Natural killer cell (primary cell): ENCODE measurements around the gene FARS2. TPM values are rescaled to one million over a fixed set of nuclear protein-coding genes. Genes with fewer than 3 reads are reported as not detected.

ENCODE experiments used
- ATAC-seq, 3 donors: fragments of 150-1000 bp in 2 of 3; fragments of 200-7000 bp in 1 of 3; cut with Tn5 transposase; 1 replicate in 1 of 3; 2 replicates in 2 of 3; pipeline ENCODE4 v1.10.0; 2021; ENCODE audit warnings: mild to moderate bottlenecking in 2 of 3, moderate library complexity in 2 of 3
- DNase-seq, 2 donors: peaks; one replicate each; pipeline versions ENCODE4 v3.0.0 to v3.0.0-alpha.2; 2013 to 2021; ENCODE audit warnings: mixed read lengths in 1 of 2
- H3K27ac ChIP-seq: one replicate; pipeline ENCODE4 v1.5.1; 2013; ENCODE audit warnings: mild to moderate bottlenecking, low read length
- H3K27me3 ChIP-seq: one replicate; pipeline ENCODE4 v1.6.1; 2013; ENCODE audit warnings: low read length; ENCODE audit not compliant: control insufficient read depth, insufficient read depth
- H3K36me3 ChIP-seq: one replicate; pipeline ENCODE4 v1.6.1; 2013; ENCODE audit warnings: low read length; ENCODE audit not compliant: control insufficient read depth, insufficient read depth
- H3K4me1 ChIP-seq: one replicate; pipeline ENCODE4 v1.6.1; 2013; ENCODE audit warnings: low read length; ENCODE audit not compliant: control insufficient read depth, insufficient read depth
- H3K4me3 ChIP-seq: one replicate; pipeline ENCODE4 v1.5.1; 2013; ENCODE audit warnings: low read length
- H3K9me3 ChIP-seq: one replicate; pipeline ENCODE4 v1.6.1; 2013; ENCODE audit warnings: low read length; ENCODE audit not compliant: control insufficient read depth, insufficient read depth
- H3K27ac Mint-ChIP-seq, 2 donors: one replicate each; pipeline ENCODE4 v1.8.0; 2022; ENCODE audit warnings: mild to moderate bottlenecking in 2 of 2, mixed read lengths in 2 of 2, moderate library complexity in 1 of 2
- H3K27me3 Mint-ChIP-seq, 2 donors: one replicate each; pipeline ENCODE4 v1.8.0; 2022; ENCODE audit warnings: low read depth in 2 of 2, mixed read lengths in 2 of 2
- H3K36me3 Mint-ChIP-seq: one replicate; pipeline ENCODE4 v1.8.0; 2022; ENCODE audit warnings: mixed read lengths
- H3K4me1 Mint-ChIP-seq, 2 donors: one replicate each; pipeline ENCODE4 v1.8.0; 2022; ENCODE audit warnings: mixed read lengths in 2 of 2
- H3K4me3 Mint-ChIP-seq: one replicate; pipeline ENCODE4 v1.8.0; 2022; ENCODE audit warnings: mild to moderate bottlenecking, moderate library complexity, mixed read lengths
- H3K9me3 Mint-ChIP-seq, 2 donors: one replicate each; pipeline ENCODE4 v1.8.0; 2022; ENCODE audit warnings: mixed read lengths in 2 of 2
- WGBS: methylation state at CpG from one replicate; pipeline ENCODE4 v1.1.7; 2013; ENCODE audit warnings: missing lambda C conversion rate; ENCODE audit not compliant: insufficient coverage; 5-methylcytosine and 5-hydroxymethylcytosine counted together
- intact Hi-C: fragments of 100-400 bp; cut with micrococcal nuclease; formaldehyde crosslinking; loops from one replicate; pipeline ENCODE4 v1.14.2; 2022
- total RNA-seq, 4 donors: library from RNA; stranded (reverse); fragments of 120-200 nt in 1 of 4; gene quantifications; one replicate each; pipeline versions ENCODE4 v1.2.3 to v1.2.4, GENCODE V29; 2013 to 2022
- TF ChIP-seq, protein P1 (sequence below): fragments of 200-600 bp; IDR thresholded peaks from one replicate; pipeline ENCODE4 v1.8.0; 2022; ENCODE audit warnings: antibody characterized with exemption

Gene FARS2
- total RNA-seq, 3 donors from 2014 or later (not counting 1 experiment from before 2014, with no cell fraction given) = 15.3 to 24.8 (median 22.7) TPM

DNA sequence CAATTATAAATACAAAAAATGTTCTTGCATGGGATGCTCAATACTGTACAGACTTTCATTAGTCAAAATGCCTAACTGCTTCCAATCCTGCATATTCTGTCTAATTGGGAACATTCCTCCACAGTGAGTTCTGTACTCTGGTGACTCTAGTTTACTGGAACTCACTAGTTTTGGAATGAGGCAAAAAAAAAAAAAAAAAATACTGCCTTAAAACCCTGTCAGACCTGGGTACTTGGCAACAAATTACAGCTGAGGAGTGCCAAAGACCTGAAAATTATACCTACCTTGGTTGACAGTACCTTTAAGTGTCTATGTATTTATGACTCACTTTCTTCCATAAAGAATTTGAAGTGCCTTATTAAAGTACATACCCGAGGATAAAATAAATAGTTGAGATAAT, 276.7 kb downstream of the FARS2 start:
- Histone ChIP-seq H3K4me1 (peaks cover 8% of the 10 kb centered on the region), H3K27ac (no peak overlapping the region), H3K4me3 (no peak overlapping the region), H3K36me3 (no peaks in the 10 kb centered on the region), H3K9me3 (no peaks in the 10 kb centered on the region), H3K27me3 (no peaks in the 10 kb centered on the region)
- Mint-ChIP-seq H3K4me1 (peaks cover 34 to 41% of the 10 kb centered on the region in 2 donors), H3K36me3 (no peaks in the 10 kb centered on the region), H3K27me3 (no peaks in the 10 kb centered on the region), H3K9me3 (no peaks in the 10 kb centered on the region), H3K27ac (no peak overlapping the region), H3K4me3 (no peak overlapping the region)
- no peak for DNase-seq
- no peak for ATAC-seq
- TF ChIP-seq, protein P1, sequence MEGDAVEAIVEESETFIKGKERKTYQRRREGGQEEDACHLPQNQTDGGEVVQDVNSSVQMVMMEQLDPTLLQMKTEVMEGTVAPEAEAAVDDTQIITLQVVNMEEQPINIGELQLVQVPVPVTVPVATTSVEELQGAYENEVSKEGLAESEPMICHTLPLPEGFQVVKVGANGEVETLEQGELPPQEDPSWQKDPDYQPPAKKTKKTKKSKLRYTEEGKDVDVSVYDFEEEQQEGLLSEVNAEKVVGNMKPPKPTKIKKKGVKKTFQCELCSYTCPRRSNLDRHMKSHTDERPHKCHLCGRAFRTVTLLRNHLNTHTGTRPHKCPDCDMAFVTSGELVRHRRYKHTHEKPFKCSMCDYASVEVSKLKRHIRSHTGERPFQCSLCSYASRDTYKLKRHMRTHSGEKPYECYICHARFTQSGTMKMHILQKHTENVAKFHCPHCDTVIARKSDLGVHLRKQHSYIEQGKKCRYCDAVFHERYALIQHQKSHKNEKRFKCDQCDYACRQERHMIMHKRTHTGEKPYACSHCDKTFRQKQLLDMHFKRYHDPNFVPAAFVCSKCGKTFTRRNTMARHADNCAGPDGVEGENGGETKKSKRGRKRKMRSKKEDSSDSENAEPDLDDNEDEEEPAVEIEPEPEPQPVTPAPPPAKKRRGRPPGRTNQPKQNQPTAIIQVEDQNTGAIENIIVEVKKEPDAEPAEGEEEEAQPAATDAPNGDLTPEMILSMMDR = no peak
- WGBS = 100% methylated on average over 1 of the region's 1 CpG
- intact Hi-C loops = no loop called here

- intact Hi-C loops = no loop called here
- no peak overlapping the region for H3K4me3 ChIP-seq
- no peak for DNase-seq
- 91% methylated on average over 8 of the region's 8 CpGs for WGBS
- Mint-ChIP-seq H3K36me3 (no peaks in the 10 kb centered on the region), H3K27ac (no peak overlapping the region), H3K27me3 (no peaks in the 10 kb centered on the region), H3K4me3 (no peak overlapping the region), H3K9me3 (no peaks in the 10 kb centered on the region), H3K4me1 (peaks cover 23 to 35% of the 10 kb centered on the region in 2 donors)
- TF ChIP-seq, protein P1 = no peak
- no peak for ATAC-seq
- no peak overlapping the region for H3K27ac ChIP-seq
- H3K27me3 ChIP-seq = no peaks in the 10 kb centered on the region
- H3K36me3 ChIP-seq = no peaks in the 10 kb centered on the region
- peaks cover 8% of the 10 kb centered on the region for H3K4me1 ChIP-seq
- H3K9me3 ChIP-seq = no peaks in the 10 kb centered on the region
Observed at GRCh38 chr6:5540370-5540769, 279.1 kb downstream of the FARS2 start.

DNA sequence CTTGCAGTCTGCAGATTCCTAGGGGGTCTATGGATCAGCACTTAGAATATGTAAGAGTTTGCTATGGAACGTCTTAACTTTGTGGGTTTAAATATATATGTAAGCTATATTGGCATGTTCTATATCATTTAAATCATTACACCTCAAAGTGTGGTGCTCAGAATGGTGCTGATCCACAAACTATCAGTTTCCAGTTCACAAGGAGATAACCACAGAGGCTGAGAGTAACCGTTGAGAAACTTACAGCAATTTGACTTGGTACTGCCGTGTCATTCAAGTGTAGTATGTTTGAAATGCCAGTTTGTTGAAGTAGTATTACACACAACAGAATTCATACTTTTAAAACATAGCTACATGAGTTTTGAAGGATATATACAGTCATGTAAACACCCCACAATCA, 279.7 kb downstream of the FARS2 start:
- TF ChIP-seq, protein P1 = no peak
- Mint-ChIP-seq H3K4me3 (peak overlapping the region; percentile 29), H3K36me3 (no peaks in the 10 kb centered on the region), H3K27me3 (no peaks in the 10 kb centered on the region), H3K4me1 (peaks cover 21 to 32% of the 10 kb centered on the region in 2 donors), H3K27ac (peak overlapping the region; percentile 12 to 35), H3K9me3 (no peaks in the 10 kb centered on the region)
- Histone ChIP-seq H3K27ac (no peak overlapping the region), H3K27me3 (no peaks in the 10 kb centered on the region), H3K36me3 (no peaks in the 10 kb centered on the region), H3K4me1 (peaks cover 8% of the 10 kb centered on the region), H3K9me3 (no peaks in the 10 kb centered on the region), H3K4me3 (no peak overlapping the region)
- DNase-seq (no peak), ATAC-seq (peak in 1 of 3 donors; percentile 76)
- WGBS = no CpG with 5 or more reads among the region's 3 CpGs
- intact Hi-C loops = no loop called here

GRCh38 chr6:5541751-5542432, 280.6 kb downstream of the FARS2 start:
- intact Hi-C loops = no loop called here
- no peaks in the 10 kb centered on the region for H3K27me3 ChIP-seq
- H3K4me1 ChIP-seq = peaks cover 8% of the 10 kb centered on the region
- no peaks in the 10 kb centered on the region for H3K9me3 ChIP-seq
- DNase-seq = no peak
- H3K36me3 Mint-ChIP-seq = peaks cover 6% of the 10 kb centered on the region
- H3K9me3 Mint-ChIP-seq = no peaks in the 10 kb centered on the region
- no peaks in the 10 kb centered on the region for H3K36me3 ChIP-seq
- no peak overlapping the region for H3K27ac ChIP-seq
- H3K4me1 Mint-ChIP-seq = peaks cover 21 to 32% of the 10 kb centered on the region in 2 donors
- no peak overlapping the region for H3K4me3 ChIP-seq
- no peak for ATAC-seq
- TF ChIP-seq, protein P1 = no peak
- WGBS = 76% methylated on average over 1 of the region's 1 CpG
- peak overlapping the region; percentile 12 to 35 for H3K27ac Mint-ChIP-seq
- no peaks in the 10 kb centered on the region for H3K27me3 Mint-ChIP-seq
- no peak overlapping the region for H3K4me3 Mint-ChIP-seq
